Right lobe of liver (tissue), 4 donors: ENCODE measurements around the gene AJUBA.

Experiments used
- CTCF ChIP-seq, 4 donors: fragments of 200-600 bp in 3 of 4; fragments of 450-650 bp in 1 of 4; IDR thresholded peaks; one replicate each; pipeline versions ENCODE4 v1.5.1 to v1.8.0; 2016 to 2022; ENCODE audit warnings: antibody characterized with exemption in 4 of 4, mild to moderate bottlenecking in 2 of 4
- POLR2A ChIP-seq: fragments of 450-650 bp; IDR thresholded peaks from one replicate; pipeline ENCODE4 v1.6.1; 2017; ENCODE audit warnings: antibody characterized with exemption, mild to moderate bottlenecking
- donor health status: DM: no; HTN: no; CAD: no.
- donor health status: DM: no; HTN: no; CAD: no.
- donor health status: DM: no; HTN: yes; CAD: no.

GRCh38 chr14:22955702-22956569 is 26.4 kb downstream of the AJUBA start:
- TF ChIP-seq CTCF (IDR thresholded peaks at IDR 0.05) (no peak), POLR2A (no peak)
